HG03442 (cell line): ENCODE results near the gene CLIC1.

Experiments used
- ATAC-seq: cut with Tn5 transposase; IDR thresholded peaks from one replicate; pipeline ENCODE4 v1.9.1; 2021; ENCODE audit warnings: mild to moderate bottlenecking, moderate library complexity; ENCODE audit not compliant: unreplicated experiment

The CLIC1 gene

GRCh38 chr6:31768363-31769257, 32.3 kb upstream of the CLIC1 start:
- ATAC-seq = no peak

- ATAC-seq = no peak
These were observed 30.8 kb upstream of the CLIC1 start for GRCh38 chr6:31767096-31767645.

- no peak for ATAC-seq
These were observed 29.8 kb upstream of the CLIC1 start for GRCh38 chr6:31765910-31766794.

- no peak for ATAC-seq
These were observed 29.2 kb upstream of the CLIC1 start for GRCh38 chr6:31765559-31765909.

- no peak for ATAC-seq
These were observed 27.9 kb upstream of the CLIC1 start for GRCh38 chr6:31764198-31764597.

GRCh38 chr6:31763619-31763940, 27.2 kb upstream of the CLIC1 start:
- no peak for ATAC-seq

- no peak for ATAC-seq
These were observed 26.7 kb upstream of the CLIC1 start for GRCh38 chr6:31762878-31763618.

- no peak for ATAC-seq
These were observed 26.0 kb upstream of the CLIC1 start, which contains the start of gene SAPCD1 for GRCh38 chr6:31762356-31762755. Gene SAPCD1 (plus strand): TSS chr6:31762656. CDS start chr6:31763055, 399 bp downstream.

- no peak for ATAC-seq
These were observed 25.0 kb upstream of the CLIC1 start for GRCh38 chr6:31761343-31761742.

GRCh38 chr6:31760790-31761189, 24.5 kb upstream of the CLIC1 start:
- ATAC-seq = no peak

GRCh38 chr6:31758281-31758680, 22.0 kb upstream of the CLIC1 start:
- no peak for ATAC-seq

- no peak for ATAC-seq
These were observed 16.5 kb upstream of the CLIC1 start for GRCh38 chr6:31752739-31753319.

GRCh38 chr6:31750411-31751022, 14.2 kb upstream of the CLIC1 start:
- ATAC-seq = no peak

GRCh38 chr6:31749301-31750036, 13.1 kb upstream of the CLIC1 start:
- ATAC-seq = no peak

GRCh38 chr6:31744422-31744821, 8.1 kb upstream of the CLIC1 start:
- no peak for ATAC-seq

GRCh38 chr6:31742894-31743293, 6.6 kb upstream of the CLIC1 start:
- no peak for ATAC-seq

GRCh38 chr6:31741815-31742214, 5.5 kb upstream of the CLIC1 start:
- no peak for ATAC-seq

GRCh38 chr6:31740397-31741223, 4.3 kb upstream of the CLIC1 start:
- ATAC-seq = no peak
